Epithelial cell of proximal tubule (primary cell): ENCODE results near the gene DDN. TPM values are rescaled to one million over a fixed set of nuclear protein-coding genes. Genes with fewer than 3 reads are reported as not detected.
A peak's percentile ranks its signal among the peaks of the same experiment; 100 is the strongest.

Experiments used
- DNase-seq: peaks from one replicate; pipeline ENCODE4 v3.0.0-alpha.2; 2011; ENCODE audit warnings: low read depth
- H3K4me3 ChIP-seq: 2 replicates; pipeline ENCODE4 v1.5.1; 2011; ENCODE audit warnings: low read depth, mild to moderate bottlenecking, low read length
- total RNA-seq: library from RNA; depleted of rRNA; stranded (reverse); fragments of >200 nt; gene quantifications from 2 replicates; pipeline ENCODE4 v1.2.3, GENCODE V29; 2015
- TF ChIP-seq, protein P1 (sequence below): conservative IDR thresholded peaks from 2 replicates; pipeline ENCODE4 v1.5.1; 2012; ENCODE audit warnings: low read depth, mild to moderate bottlenecking, low read length

The DDN gene
- total RNA-seq, 1 donor from 2014 or later = 0.29 TPM

DNA sequence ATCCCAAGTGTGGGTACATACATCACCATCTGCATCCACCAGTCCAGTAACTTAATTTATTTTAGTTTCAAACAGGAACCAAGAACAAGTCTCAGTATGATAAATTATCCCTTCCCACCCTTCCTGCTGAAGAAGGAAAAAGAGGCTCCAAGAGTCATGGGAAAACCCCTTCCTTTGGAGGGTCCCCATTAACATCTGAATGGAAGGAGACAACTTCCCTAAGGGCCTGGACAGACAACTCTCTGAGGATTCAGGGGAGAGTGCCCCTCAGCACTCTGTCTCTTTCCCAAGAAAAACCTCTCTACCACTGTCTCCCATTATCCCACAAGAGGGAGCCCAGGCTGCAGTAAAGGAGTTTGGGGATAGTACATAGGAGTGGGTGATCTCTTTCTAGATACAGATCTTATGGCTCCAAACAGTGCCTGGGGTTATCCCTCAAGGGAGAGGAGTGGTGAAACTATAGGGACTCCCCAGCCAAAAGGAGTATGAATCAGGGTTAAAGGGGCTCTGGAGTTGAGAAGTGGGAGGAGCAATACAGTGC, 33.8 kb downstream of the DDN start:
- TF ChIP-seq, protein P1, sequence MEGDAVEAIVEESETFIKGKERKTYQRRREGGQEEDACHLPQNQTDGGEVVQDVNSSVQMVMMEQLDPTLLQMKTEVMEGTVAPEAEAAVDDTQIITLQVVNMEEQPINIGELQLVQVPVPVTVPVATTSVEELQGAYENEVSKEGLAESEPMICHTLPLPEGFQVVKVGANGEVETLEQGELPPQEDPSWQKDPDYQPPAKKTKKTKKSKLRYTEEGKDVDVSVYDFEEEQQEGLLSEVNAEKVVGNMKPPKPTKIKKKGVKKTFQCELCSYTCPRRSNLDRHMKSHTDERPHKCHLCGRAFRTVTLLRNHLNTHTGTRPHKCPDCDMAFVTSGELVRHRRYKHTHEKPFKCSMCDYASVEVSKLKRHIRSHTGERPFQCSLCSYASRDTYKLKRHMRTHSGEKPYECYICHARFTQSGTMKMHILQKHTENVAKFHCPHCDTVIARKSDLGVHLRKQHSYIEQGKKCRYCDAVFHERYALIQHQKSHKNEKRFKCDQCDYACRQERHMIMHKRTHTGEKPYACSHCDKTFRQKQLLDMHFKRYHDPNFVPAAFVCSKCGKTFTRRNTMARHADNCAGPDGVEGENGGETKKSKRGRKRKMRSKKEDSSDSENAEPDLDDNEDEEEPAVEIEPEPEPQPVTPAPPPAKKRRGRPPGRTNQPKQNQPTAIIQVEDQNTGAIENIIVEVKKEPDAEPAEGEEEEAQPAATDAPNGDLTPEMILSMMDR = peak; percentile 62
- no peak for DNase-seq
- no peak overlapping the region for H3K4me3 ChIP-seq

DNA sequence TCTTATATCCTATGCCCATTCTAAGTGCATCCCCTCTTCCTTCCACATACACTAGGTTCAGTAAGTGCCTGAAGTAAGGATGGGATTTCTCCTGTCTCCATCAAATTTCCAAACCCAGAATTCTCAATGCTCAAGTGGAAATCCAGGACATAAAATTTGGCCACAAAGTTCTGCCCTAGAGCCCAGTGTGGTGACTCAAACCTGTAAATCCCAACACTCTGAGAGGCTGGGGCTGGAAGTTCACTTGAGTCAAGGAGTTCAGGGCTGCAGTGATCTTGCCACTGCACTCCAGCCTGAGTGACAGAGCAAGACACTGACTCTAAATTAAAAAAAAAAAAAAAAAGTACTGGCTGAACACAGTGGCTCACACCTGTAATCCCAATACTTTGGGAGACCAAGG, 37.4 kb downstream of the DDN start:
- no peak overlapping the region for H3K4me3 ChIP-seq
- DNase-seq = no peak
- TF ChIP-seq, protein P1 = no peak

DNA sequence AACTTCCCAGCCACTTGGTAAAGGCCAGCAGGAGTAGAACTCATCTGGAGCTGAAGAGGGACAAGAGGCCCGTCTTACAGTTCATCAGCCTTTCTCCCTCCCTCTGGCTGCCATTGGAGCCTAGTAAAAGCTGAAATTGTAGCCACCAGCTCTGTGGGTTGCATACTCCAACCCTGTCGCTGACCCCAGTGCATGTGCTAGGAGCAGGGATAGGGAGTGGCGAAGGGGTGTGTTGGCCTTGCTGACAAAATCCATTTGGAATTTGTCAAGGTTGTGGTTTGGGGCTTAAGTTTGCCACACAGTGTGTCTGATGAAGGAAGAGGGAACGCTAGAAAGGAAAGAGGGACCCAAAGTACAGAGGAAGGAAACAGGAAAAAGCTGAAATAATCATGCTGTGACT, 37.8 kb downstream of the DDN start:
- H3K4me3 ChIP-seq = no peak overlapping the region
- DNase-seq = no peak
- TF ChIP-seq, protein P1 = no peak

DNA sequence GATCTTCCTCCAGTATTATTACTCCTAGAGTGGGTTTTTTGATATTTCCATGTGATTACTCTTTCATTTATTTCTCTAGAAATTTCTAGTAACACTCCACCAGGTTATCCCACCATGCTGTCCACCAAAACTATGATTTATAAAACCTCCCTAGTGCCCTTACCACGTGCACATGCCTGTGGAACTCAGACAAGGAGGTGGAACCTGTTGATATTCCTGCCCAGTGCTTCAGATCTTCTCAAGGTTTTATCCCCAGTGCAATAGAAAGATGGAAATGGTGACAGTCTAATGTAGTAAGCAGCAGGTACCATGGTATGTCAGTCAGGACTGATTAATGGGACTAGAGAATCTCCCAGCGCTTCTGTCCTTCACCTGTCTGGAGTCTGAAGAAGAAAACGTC, 38.3 kb downstream of the DDN start:
- H3K4me3 ChIP-seq = no peak overlapping the region
- DNase-seq = no peak
- TF ChIP-seq, protein P1 = no peak

DNA sequence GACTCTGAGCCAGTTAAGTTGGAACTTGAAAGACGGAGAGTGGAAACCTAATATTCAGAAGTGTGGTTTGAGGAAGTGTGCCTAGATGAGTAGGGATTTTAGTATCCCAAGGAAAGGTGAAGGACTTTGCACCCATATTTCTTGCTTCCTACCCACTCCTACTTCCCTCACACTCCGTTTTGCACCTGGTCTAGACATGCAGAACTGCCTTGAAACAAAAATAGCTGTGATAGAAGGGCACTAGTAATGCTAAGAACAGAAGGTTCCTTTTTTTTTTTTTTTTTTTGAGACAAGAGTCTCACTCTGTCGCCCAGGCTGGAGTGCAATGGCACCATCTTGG, 41.2 kb downstream of the DDN start:
- DNase-seq = no peak
- peak overlapping the region; percentile 78 for H3K4me3 ChIP-seq
- TF ChIP-seq, protein P1 = no peak

DNA sequence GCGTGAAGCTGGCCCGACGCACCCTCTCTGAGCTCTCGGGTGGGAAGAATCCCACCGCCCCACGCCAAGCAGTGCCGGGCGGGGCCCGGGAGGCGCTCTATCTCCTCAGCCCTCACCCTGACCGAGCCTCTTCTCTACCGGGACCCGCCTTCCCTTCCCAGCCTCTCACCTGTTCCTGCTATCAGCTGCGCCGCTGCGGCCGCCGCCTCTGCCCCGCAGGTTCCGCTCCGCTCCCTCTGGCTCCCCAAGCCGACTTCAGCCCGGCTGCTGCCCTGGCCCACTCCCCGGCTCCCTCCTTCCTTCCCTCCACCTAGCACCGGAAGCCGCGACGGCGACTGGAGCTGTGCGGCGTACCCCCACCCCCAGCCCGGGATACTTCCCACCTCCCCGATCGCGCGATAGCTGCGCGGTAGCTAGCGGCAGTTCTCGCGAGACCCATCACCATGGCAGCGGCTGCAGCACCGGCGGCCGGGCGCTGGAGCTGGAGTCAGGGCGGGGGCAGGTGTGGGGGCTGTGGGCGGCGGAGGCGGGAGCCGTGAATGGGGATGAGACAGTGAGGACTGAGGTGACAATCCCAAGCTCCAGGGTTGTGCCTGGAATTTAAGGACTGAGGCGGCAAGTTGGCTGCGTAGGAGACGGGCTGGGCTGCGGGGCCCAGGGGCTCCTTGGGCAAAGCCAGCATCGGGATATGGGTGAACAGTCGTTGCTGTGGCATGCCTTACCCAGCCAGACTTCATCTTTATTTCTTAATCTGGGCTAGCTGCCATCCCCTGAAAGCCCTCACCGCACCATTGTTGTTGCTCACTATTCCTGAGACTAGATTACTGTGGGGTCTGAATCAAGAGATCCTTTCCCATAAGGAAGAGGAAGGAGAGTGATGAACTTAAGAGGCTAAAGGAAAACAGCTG, 41.8 kb downstream of the DDN start, which contains the start of gene ARF3:
TSS of gene ARF3 (minus strand) at position 347 of the 908 bp plus-strand sequence. CDS start 16,392 bp downstream, outside the sequence.
- TF ChIP-seq, protein P1 = no peak
- DNase-seq = peak; percentile 40
- peak within 1 kb of the TSS; percentile 78 for H3K4me3 ChIP-seq
